Measurements from ENCODE around the gene SRXN1.

- TF ChIP-seq, protein P1, sequence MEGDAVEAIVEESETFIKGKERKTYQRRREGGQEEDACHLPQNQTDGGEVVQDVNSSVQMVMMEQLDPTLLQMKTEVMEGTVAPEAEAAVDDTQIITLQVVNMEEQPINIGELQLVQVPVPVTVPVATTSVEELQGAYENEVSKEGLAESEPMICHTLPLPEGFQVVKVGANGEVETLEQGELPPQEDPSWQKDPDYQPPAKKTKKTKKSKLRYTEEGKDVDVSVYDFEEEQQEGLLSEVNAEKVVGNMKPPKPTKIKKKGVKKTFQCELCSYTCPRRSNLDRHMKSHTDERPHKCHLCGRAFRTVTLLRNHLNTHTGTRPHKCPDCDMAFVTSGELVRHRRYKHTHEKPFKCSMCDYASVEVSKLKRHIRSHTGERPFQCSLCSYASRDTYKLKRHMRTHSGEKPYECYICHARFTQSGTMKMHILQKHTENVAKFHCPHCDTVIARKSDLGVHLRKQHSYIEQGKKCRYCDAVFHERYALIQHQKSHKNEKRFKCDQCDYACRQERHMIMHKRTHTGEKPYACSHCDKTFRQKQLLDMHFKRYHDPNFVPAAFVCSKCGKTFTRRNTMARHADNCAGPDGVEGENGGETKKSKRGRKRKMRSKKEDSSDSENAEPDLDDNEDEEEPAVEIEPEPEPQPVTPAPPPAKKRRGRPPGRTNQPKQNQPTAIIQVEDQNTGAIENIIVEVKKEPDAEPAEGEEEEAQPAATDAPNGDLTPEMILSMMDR (IDR thresholded peaks at IDR 0.05): no peak
- TF ChIP-seq POLR2A (IDR thresholded peaks at IDR 0.05) (no peak), POLR2AphosphoS5 (IDR thresholded peaks at IDR 0.05) (no peak), EP300 (IDR thresholded peaks at IDR 0.05) (no peak)
Observed at GRCh38 chr20:655726-656624, 3.0 kb upstream of the SRXN1 start.
